Lower leg skin (tissue), 3 donors: Measurements from ENCODE around the gene MAGEB16.

Experiments used
- CTCF ChIP-seq, 3 donors: fragments of 450-650 bp; IDR thresholded peaks; one replicate each; pipeline ENCODE4 v1.5.1; 2016; ENCODE audit warnings: antibody characterized with exemption in 3 of 3, mild to moderate bottlenecking in 3 of 3, moderate library complexity in 2 of 3
- POLR2A ChIP-seq, 2 donors: fragments of 450-650 bp; IDR thresholded peaks; one replicate each; pipeline ENCODE4 v1.6.1; 2016 to 2017; ENCODE audit warnings: antibody characterized with exemption in 2 of 2, mild to moderate bottlenecking in 1 of 2, moderate library complexity in 1 of 2

DNA sequence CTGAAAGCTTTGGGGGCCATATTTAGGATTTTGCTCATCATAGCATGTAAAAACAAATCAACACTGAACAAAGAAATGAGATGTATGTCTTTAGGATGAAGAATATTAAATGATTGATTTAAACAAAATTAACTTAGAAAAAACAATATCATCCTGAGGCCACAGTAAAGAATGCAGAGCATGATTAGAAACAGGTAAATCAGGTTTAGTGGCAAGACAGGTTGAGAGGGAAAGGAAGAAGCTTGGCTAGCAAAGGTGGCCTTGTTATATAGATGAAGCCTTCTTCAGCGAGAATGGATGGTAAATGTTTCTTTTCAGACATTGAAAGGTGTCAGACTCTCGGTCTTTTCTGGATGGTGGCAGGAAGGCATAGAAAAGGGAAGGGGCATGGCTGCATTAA lies 11.9 kb upstream of the MAGEB16 start:
- TF ChIP-seq CTCF (IDR thresholded peaks at IDR 0.05), result no peak
- TF ChIP-seq POLR2A (IDR thresholded peaks at IDR 0.05), result no peak
